ENCODE results near the gene FAM107B. TPM values are rescaled to one million over a fixed set of nuclear protein-coding genes. Genes with fewer than 3 reads are reported as not detected.

Gene FAM107B
- total and polyA plus RNA-seq, 4 experiments from 2014 or later, result 191 to 346 (median 238) TPM

DNA sequence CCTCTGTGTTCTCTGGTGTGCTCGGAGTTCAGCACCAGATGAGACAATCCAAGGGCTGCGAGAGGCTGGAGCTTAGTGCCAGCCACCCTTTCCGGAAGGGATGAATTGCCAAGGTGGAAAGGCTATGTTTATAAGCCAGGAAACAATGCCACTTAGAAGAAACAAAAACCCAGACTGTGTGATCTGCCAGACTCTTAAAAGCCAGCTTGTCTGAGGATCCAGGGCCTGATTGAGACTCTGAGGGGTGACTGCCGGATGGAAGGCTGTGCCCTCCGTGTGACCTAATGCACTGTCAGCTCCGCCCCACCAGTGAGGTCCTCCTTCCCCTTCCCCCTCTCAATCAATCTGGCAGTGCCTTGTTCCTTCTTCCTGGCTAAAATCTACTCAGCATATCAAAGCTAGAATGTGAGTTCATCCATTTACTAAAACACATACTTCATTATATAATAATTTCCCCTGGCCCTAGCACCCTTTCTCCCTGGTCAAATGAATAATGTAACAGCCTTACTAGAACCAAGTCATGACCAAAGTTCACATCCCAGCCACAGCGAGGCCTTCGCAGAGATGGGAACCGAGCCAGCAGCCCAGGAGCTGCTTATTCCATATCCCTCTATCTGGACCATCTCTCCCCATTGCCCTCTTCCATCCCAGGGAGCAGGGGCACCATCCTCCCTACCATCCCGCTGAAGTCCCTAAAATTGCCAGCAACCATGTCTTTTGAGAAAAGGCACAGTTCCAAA is 25.5 kb downstream of the FAM107B start:
- H3K4me1 ChIP-seq (ENCODE audit: insufficient read depth, low read length), result no peaks in the 10 kb centered on the region
- no peak overlapping the region for H3K4me3 ChIP-seq (ENCODE audit: low read length in 2 of 2)
- ChIA-PET POLR2A (ENCODE audit: partially characterized antibody) (no interaction called here), CTCF (ENCODE audit: partially characterized antibody) (no interaction called here)
- H3K9me3 ChIP-seq (ENCODE audit: control insufficient read depth in 1 of 2, low read length in 2 of 2), result no peaks in the 10 kb centered on the region
- intact Hi-C loops (cut with micrococcal nuclease), result no loop called here
- DNase-seq, result no peak
- Mint-ChIP-seq H3K9me3 (peaks cover 0 to 5% (median 0%) of the 10 kb centered on the region in 8 donors), H3K4me1 (peaks cover 0 to 4% (median 0%) of the 10 kb centered on the region in 4 donors), H3K27me3 (no peaks in the 10 kb centered on the region), H3K4me3 (no peak overlapping the region), H3K27ac (no peak overlapping the region), H3K36me3 (peaks cover 0 to 3% of the 10 kb centered on the region in 2 donors)
- H3K27me3 ChIP-seq (ENCODE audit: insufficient read depth, low read length), result no peaks in the 10 kb centered on the region
- no peaks in the 10 kb centered on the region for H3K36me3 ChIP-seq (ENCODE audit: insufficient read depth, low read length)
- no peak overlapping the region for H3K27ac ChIP-seq (ENCODE audit: low read depth, low read length)

- H3K4me3 Mint-ChIP-seq, result no peak overlapping the region
- H3K36me3 Mint-ChIP-seq, result peaks cover 0 to 3% of the 10 kb centered on the region in 2 donors
- Histone ChIP-seq H3K9me3 (ENCODE audit: control insufficient read depth in 1 of 2, low read length in 2 of 2) (no peaks in the 10 kb centered on the region), H3K27me3 (ENCODE audit: insufficient read depth, low read length) (no peaks in the 10 kb centered on the region), H3K27ac (ENCODE audit: low read depth, low read length) (no peak overlapping the region), H3K4me1 (ENCODE audit: insufficient read depth, low read length) (no peaks in the 10 kb centered on the region), H3K4me3 (ENCODE audit: low read length in 2 of 2) (no peak overlapping the region), H3K36me3 (ENCODE audit: insufficient read depth, low read length) (no peaks in the 10 kb centered on the region)
- H3K4me1 Mint-ChIP-seq, result peaks cover 0 to 4% (median 0%) of the 10 kb centered on the region in 4 donors
- DNase-seq, result no peak
- peaks cover 0 to 5% (median 0%) of the 10 kb centered on the region in 8 donors for H3K9me3 Mint-ChIP-seq
- CTCF ChIA-PET (ENCODE audit: partially characterized antibody), result no interaction called here
- POLR2A ChIA-PET (ENCODE audit: partially characterized antibody), result no interaction called here
- intact Hi-C loops (cut with micrococcal nuclease), result no loop called here
- no peaks in the 10 kb centered on the region for H3K27me3 Mint-ChIP-seq
- H3K27ac Mint-ChIP-seq, result peak overlapping the region in 1 of 7 donors; percentile 13
These were observed 26.3 kb downstream of the FAM107B start for GRCh38 chr10:14748441-14748840.

GRCh38 chr10:14742815-14743214 is 31.9 kb downstream of the FAM107B start:
- no peak for DNase-seq
- CTCF ChIA-PET (ENCODE audit: partially characterized antibody), result no interaction called here
- Histone ChIP-seq H3K4me1 (ENCODE audit: insufficient read depth, low read length) (peaks cover 2% of the 10 kb centered on the region), H3K27ac (ENCODE audit: low read depth, low read length) (no peak overlapping the region), H3K4me3 (ENCODE audit: low read length in 2 of 2) (no peak overlapping the region), H3K27me3 (ENCODE audit: insufficient read depth, low read length) (no peaks in the 10 kb centered on the region), H3K9me3 (ENCODE audit: control insufficient read depth in 1 of 2, low read length in 2 of 2) (no peaks in the 10 kb centered on the region), H3K36me3 (ENCODE audit: insufficient read depth, low read length) (no peaks in the 10 kb centered on the region)
- Mint-ChIP-seq H3K27ac (peak overlapping the region in 2 of 7 donors; percentile 19 to 38), H3K27me3 (no peaks in the 10 kb centered on the region), H3K9me3 (peaks cover 0 to 5% (median 2%) of the 10 kb centered on the region in 8 donors), H3K4me1 (peaks cover 5 to 10% (median 7%) of the 10 kb centered on the region in 4 donors), H3K36me3 (no peaks in the 10 kb centered on the region), H3K4me3 (no peak overlapping the region)
- intact Hi-C loops (cut with micrococcal nuclease), result no loop called here
- POLR2A ChIA-PET (ENCODE audit: partially characterized antibody), result no interaction called here

- H3K36me3 ChIP-seq (ENCODE audit: insufficient read depth, low read length), result no peaks in the 10 kb centered on the region
- H3K9me3 ChIP-seq (ENCODE audit: control insufficient read depth in 1 of 2, low read length in 2 of 2), result no peaks in the 10 kb centered on the region
- Mint-ChIP-seq H3K9me3 (peaks cover 0 to 5% (median 2%) of the 10 kb centered on the region in 8 donors), H3K36me3 (no peaks in the 10 kb centered on the region), H3K4me1 (peaks cover 5 to 10% (median 7%) of the 10 kb centered on the region in 4 donors), H3K27me3 (no peaks in the 10 kb centered on the region), H3K27ac (peak overlapping the region in 1 of 7 donors; percentile 19), H3K4me3 (no peak overlapping the region)
- peaks cover 2% of the 10 kb centered on the region for H3K4me1 ChIP-seq (ENCODE audit: insufficient read depth, low read length)
- intact Hi-C loops (cut with micrococcal nuclease), result no loop called here
- CTCF ChIA-PET (ENCODE audit: partially characterized antibody), result no interaction called here
- no peaks in the 10 kb centered on the region for H3K27me3 ChIP-seq (ENCODE audit: insufficient read depth, low read length)
- no peak overlapping the region for H3K27ac ChIP-seq (ENCODE audit: low read depth, low read length)
- no peak overlapping the region for H3K4me3 ChIP-seq (ENCODE audit: low read length in 2 of 2)
- no peak for DNase-seq
- POLR2A ChIA-PET (ENCODE audit: partially characterized antibody), result no interaction called here
These were observed 32.3 kb downstream of the FAM107B start for GRCh38 chr10:14742382-14742781.

- peaks cover 0 to 5% (median 0%) of the 10 kb centered on the region in 8 donors for H3K9me3 Mint-ChIP-seq
- no peak for DNase-seq
- Histone ChIP-seq H3K4me3 (ENCODE audit: low read length in 2 of 2) (no peak overlapping the region), H3K4me1 (ENCODE audit: insufficient read depth, low read length) (peaks cover 2% of the 10 kb centered on the region), H3K9me3 (ENCODE audit: control insufficient read depth in 1 of 2, low read length in 2 of 2) (no peaks in the 10 kb centered on the region), H3K27me3 (ENCODE audit: insufficient read depth, low read length) (no peaks in the 10 kb centered on the region), H3K27ac (ENCODE audit: low read depth, low read length) (no peak overlapping the region), H3K36me3 (ENCODE audit: insufficient read depth, low read length) (no peaks in the 10 kb centered on the region)
- H3K27ac Mint-ChIP-seq, result no peak overlapping the region
- no peaks in the 10 kb centered on the region for H3K27me3 Mint-ChIP-seq
- no peak overlapping the region for H3K4me3 Mint-ChIP-seq
- intact Hi-C loops (cut with micrococcal nuclease), result no loop called here
- CTCF ChIA-PET (ENCODE audit: partially characterized antibody), result no interaction called here
- H3K36me3 Mint-ChIP-seq, result no peaks in the 10 kb centered on the region
- POLR2A ChIA-PET (ENCODE audit: partially characterized antibody), result no interaction called here
- peaks cover 5 to 10% (median 7%) of the 10 kb centered on the region in 4 donors for H3K4me1 Mint-ChIP-seq
These were observed 33.9 kb downstream of the FAM107B start for GRCh38 chr10:14740684-14741247.

DNA sequence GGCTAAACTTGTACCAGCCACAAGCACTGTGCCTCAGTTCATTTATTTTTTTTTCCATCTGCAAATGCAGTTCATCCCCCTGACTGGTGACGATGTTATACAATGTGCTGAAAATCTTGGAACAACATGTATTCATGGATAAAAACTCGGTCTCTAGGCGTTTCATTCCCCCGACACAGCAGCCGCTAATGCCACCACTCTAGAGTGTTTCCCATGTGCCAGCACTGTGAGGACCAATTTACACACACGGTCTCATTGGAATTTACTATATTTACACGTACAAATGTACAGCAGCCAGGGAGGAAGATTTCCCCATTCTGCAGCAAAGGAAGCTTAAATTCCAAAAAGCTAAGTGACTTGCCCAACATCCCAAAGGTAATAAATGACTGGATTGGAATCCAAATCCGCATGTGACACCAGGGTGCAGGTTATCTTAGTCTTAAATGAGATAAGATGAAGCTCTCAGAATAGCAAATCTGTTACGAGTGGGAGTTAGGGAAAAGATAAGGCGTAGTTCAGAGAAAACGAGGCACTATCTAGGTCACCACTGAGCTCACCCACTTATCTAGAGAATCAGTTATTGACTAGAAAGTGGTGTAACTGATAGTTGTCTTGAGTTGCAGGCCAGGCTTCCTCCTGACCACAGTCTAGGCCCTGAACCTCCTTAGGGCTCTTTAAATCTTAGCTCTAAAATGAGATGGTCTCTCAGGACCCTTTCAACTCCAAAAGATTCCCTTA is 36.7 kb downstream of the FAM107B start:
- H3K27me3 ChIP-seq (ENCODE audit: insufficient read depth, low read length), result no peaks in the 10 kb centered on the region
- Mint-ChIP-seq H3K36me3 (no peaks in the 10 kb centered on the region), H3K9me3 (peaks cover 0 to 5% (median 0%) of the 10 kb centered on the region in 8 donors), H3K27me3 (no peaks in the 10 kb centered on the region), H3K27ac (peak overlapping the region in 1 of 7 donors; percentile 37), H3K4me1 (peaks cover 4 to 6% (median 6%) of the 10 kb centered on the region in 4 donors), H3K4me3 (no peak overlapping the region)
- no peaks in the 10 kb centered on the region for H3K9me3 ChIP-seq (ENCODE audit: control insufficient read depth in 1 of 2, low read length in 2 of 2)
- DNase-seq, result no peak
- no peak overlapping the region for H3K4me3 ChIP-seq (ENCODE audit: low read length in 2 of 2)
- no peak overlapping the region for H3K27ac ChIP-seq (ENCODE audit: low read depth, low read length)
- H3K4me1 ChIP-seq (ENCODE audit: insufficient read depth, low read length), result peaks cover 2% of the 10 kb centered on the region
- no peaks in the 10 kb centered on the region for H3K36me3 ChIP-seq (ENCODE audit: insufficient read depth, low read length)
- intact Hi-C loops (cut with micrococcal nuclease), result no loop called here
- POLR2A ChIA-PET (ENCODE audit: partially characterized antibody), result no interaction called here
- CTCF ChIA-PET (ENCODE audit: partially characterized antibody), result no interaction called here

DNA sequence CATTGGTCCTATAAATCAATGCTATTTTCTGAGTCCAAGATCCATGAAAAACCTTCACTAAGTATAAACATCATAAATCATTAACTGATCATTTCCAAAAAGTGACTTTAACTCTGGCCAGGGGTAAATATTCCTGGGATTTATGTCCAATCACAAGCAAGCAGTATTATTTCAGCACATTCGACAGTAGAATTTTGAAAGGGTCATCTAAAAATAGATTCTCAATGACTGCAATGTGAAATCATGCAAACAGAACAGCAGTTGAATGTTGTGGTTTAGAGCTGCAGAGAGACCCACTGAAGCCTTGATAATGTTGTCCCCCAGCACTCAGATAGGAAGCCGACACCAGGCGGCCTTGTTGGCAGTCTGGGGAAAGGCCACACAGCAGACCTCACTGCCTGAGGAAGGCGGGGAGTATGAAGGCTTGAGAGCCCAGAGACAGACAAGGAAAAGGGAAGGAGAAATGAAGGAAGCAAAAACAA is 38.1 kb downstream of the FAM107B start:
- H3K4me3 Mint-ChIP-seq, result no peak overlapping the region
- H3K9me3 Mint-ChIP-seq, result peaks cover 0 to 5% (median 0%) of the 10 kb centered on the region in 8 donors
- Histone ChIP-seq H3K4me1 (ENCODE audit: insufficient read depth, low read length) (no peaks in the 10 kb centered on the region), H3K4me3 (ENCODE audit: low read length in 2 of 2) (no peak overlapping the region), H3K27me3 (ENCODE audit: insufficient read depth, low read length) (no peaks in the 10 kb centered on the region), H3K9me3 (ENCODE audit: control insufficient read depth in 1 of 2, low read length in 2 of 2) (no peaks in the 10 kb centered on the region), H3K27ac (ENCODE audit: low read depth, low read length) (no peak overlapping the region), H3K36me3 (ENCODE audit: insufficient read depth, low read length) (no peaks in the 10 kb centered on the region)
- H3K27ac Mint-ChIP-seq, result peak overlapping the region in 1 of 7 donors; percentile 12
- no peak for DNase-seq
- ChIA-PET POLR2A (ENCODE audit: partially characterized antibody) (no interaction called here), CTCF (ENCODE audit: partially characterized antibody) (no interaction called here)
- no peaks in the 10 kb centered on the region for H3K36me3 Mint-ChIP-seq
- intact Hi-C loops (cut with micrococcal nuclease), result no loop called here
- H3K27me3 Mint-ChIP-seq, result no peaks in the 10 kb centered on the region
- H3K4me1 Mint-ChIP-seq, result peaks cover 0 to 3% (median 0%) of the 10 kb centered on the region in 4 donors
